ENCODE data around the gene MYL3.

MYL3 gene

GRCh38 chr3:46864061-46864881 lies 1.0 kb upstream of the MYL3 start:
- no peak for DNase-seq

GRCh38 chr3:46862369-46863025 lies 747 bp downstream of the MYL3 start:
- no peak for DNase-seq

- no peak for DNase-seq
These were observed 1.5 kb downstream of the MYL3 start for GRCh38 chr3:46861605-46862368.

GRCh38 chr3:46860810-46861604 lies 2.2 kb downstream of the MYL3 start:
- DNase-seq = no peak

GRCh38 chr3:46860017-46860809 lies 3.0 kb downstream of the MYL3 start:
- no peak for DNase-seq

- no peak for DNase-seq
These were observed 4.1 kb downstream of the MYL3 start for GRCh38 chr3:46859001-46859710.

GRCh38 chr3:46858456-46858855 lies 4.8 kb downstream of the MYL3 start:
- DNase-seq = no peak

GRCh38 chr3:46857485-46858341 lies 5.5 kb downstream of the MYL3 start:
- DNase-seq = no peak

GRCh38 chr3:46856576-46857471 lies 6.4 kb downstream of the MYL3 start:
- no peak for DNase-seq

GRCh38 chr3:46854555-46854991 lies 8.7 kb downstream of the MYL3 start:
- DNase-seq = no peak

- DNase-seq = no peak
These were observed 9.5 kb downstream of the MYL3 start for GRCh38 chr3:46853441-46854415.

GRCh38 chr3:46852839-46853355 lies 10.3 kb downstream of the MYL3 start:
- no peak for DNase-seq

- no peak for DNase-seq
These were observed 10.9 kb downstream of the MYL3 start for GRCh38 chr3:46852334-46852720.

GRCh38 chr3:46851364-46852333 lies 11.6 kb downstream of the MYL3 start:
- no peak for DNase-seq

GRCh38 chr3:46850468-46850779 lies 12.8 kb downstream of the MYL3 start:
- no peak for DNase-seq

GRCh38 chr3:46849686-46850467 lies 13.4 kb downstream of the MYL3 start:
- DNase-seq = no peak

All from kidney glomerular epithelial cell (primary cell).